Mesenchymal stem cell (in vitro differentiated cells and primary cell): ENCODE data around the gene ELMO1.
A peak's percentile ranks its signal among the peaks of the same experiment; 100 is the strongest.

Source experiments
- DNase-seq: peaks from one replicate; pipeline ENCODE4 v3.0.0-alpha.2; 2013
- H2AFZ ChIP-seq: one replicate; pipeline ENCODE4 v1.6.1; 2013; ENCODE audit warnings: low read depth, mild to moderate bottlenecking, control low read depth, inconsistent platforms, low read length, moderate library complexity
- H2AK5ac ChIP-seq: 2 replicates; pipeline ENCODE4 v1.6.1; 2013; ENCODE audit warnings: low read length, moderate library complexity, mild to moderate bottlenecking, inconsistent platforms; ENCODE audit not compliant: severe bottlenecking
- H2BK120ac ChIP-seq: one replicate; pipeline ENCODE4 v1.6.1; 2013; ENCODE audit warnings: low read depth, mild to moderate bottlenecking, inconsistent platforms, low read length, moderate library complexity
- H2BK12ac ChIP-seq, 2 experiments: one replicate each; pipeline ENCODE4 v1.6.1; 2013; ENCODE audit warnings: inconsistent platforms in 2 of 2, low read length in 2 of 2, mild to moderate bottlenecking in 2 of 2, moderate library complexity in 2 of 2, control low read depth in 1 of 2
- H2BK15ac ChIP-seq: one replicate; pipeline ENCODE4 v1.6.1; 2013; ENCODE audit warnings: mild to moderate bottlenecking, low read depth, inconsistent platforms; ENCODE audit not compliant: poor library complexity, severe bottlenecking
- H2BK5ac ChIP-seq: 2 replicates; pipeline ENCODE4 v1.6.1; 2013; ENCODE audit warnings: low read depth, mild to moderate bottlenecking, low read length, control low read depth, inconsistent platforms; ENCODE audit not compliant: poor library complexity, severe bottlenecking
- H3K14ac ChIP-seq, 2 experiments: one replicate each; pipeline ENCODE4 v1.6.1; 2013; ENCODE audit warnings: inconsistent platforms in 2 of 2, low read length in 2 of 2, control low read depth in 1 of 2, mild to moderate bottlenecking in 1 of 2, moderate library complexity in 1 of 2
- H3K18ac ChIP-seq, 2 experiments: one replicate each; pipeline ENCODE4 v1.6.1; 2013; ENCODE audit warnings: inconsistent platforms in 2 of 2, low read length in 2 of 2, control low read depth in 1 of 2, low read depth in 1 of 2, mild to moderate bottlenecking in 1 of 2
- H3K23ac ChIP-seq, 2 experiments: one replicate each; pipeline ENCODE4 v1.6.1; 2013; ENCODE audit warnings: inconsistent platforms in 2 of 2, low read length in 2 of 2, mild to moderate bottlenecking in 2 of 2, moderate library complexity in 2 of 2, control low read depth in 1 of 2
- H3K27ac ChIP-seq: 2 replicates; pipeline ENCODE4 v1.5.1; 2013; ENCODE audit warnings: mild to moderate bottlenecking, moderate library complexity, low read length, control low read depth, inconsistent platforms; ENCODE audit not compliant: poor library complexity, severe bottlenecking
- H3K27me3 ChIP-seq, 2 experiments: 2 replicates each; pipeline versions ENCODE4 v1.6.1 to v1.7.0; 2013; ENCODE audit warnings: low read length in 2 of 2, mild to moderate bottlenecking in 2 of 2, moderate library complexity in 2 of 2, control low read depth in 1 of 2, inconsistent platforms in 1 of 2; ENCODE audit not compliant: control insufficient read depth in 1 of 2, insufficient read depth in 1 of 2
- H3K36me3 ChIP-seq, 2 experiments: 2 replicates each; pipeline versions ENCODE4 v1.6.1 to v1.7.0; 2013; ENCODE audit warnings: low read length in 2 of 2, control low read depth in 1 of 2, inconsistent platforms in 1 of 2, low read depth in 1 of 2, mild to moderate bottlenecking in 1 of 2; ENCODE audit not compliant: insufficient read depth in 2 of 2, control insufficient read depth in 1 of 2
- H3K4ac ChIP-seq, 2 experiments: one replicate each; pipeline ENCODE4 v1.6.1; 2013; ENCODE audit warnings: inconsistent platforms in 2 of 2, low read length in 2 of 2, mild to moderate bottlenecking in 2 of 2, moderate library complexity in 2 of 2, control low read depth in 1 of 2, low read depth in 1 of 2
- H3K4me1 ChIP-seq: 2 replicates; pipeline ENCODE4 v1.6.1; 2013; ENCODE audit warnings: low read depth, low read length, control low read depth; ENCODE audit not compliant: control insufficient read depth, insufficient read depth
- H3K4me2 ChIP-seq: 2 replicates; pipeline ENCODE4 v1.6.1; 2013; ENCODE audit warnings: low read length, mild to moderate bottlenecking, inconsistent platforms; ENCODE audit not compliant: poor library complexity, severe bottlenecking
- H3K4me3 ChIP-seq, 2 experiments: 2 replicates each; pipeline versions ENCODE4 v1.5.1 to v1.7.0; 2013; ENCODE audit warnings: low read length in 2 of 2, mild to moderate bottlenecking in 2 of 2, control low read depth in 1 of 2, low read depth in 1 of 2; ENCODE audit not compliant: insufficient read depth in 1 of 2
- H3K79me1 ChIP-seq: replicated peaks from 2 replicates; pipeline ENCODE4 v1.6.1; 2013; ENCODE audit warnings: mild to moderate bottlenecking, control low read depth, low read length, inconsistent platforms; ENCODE audit not compliant: poor library complexity, severe bottlenecking
- H3K9ac ChIP-seq: 2 replicates; pipeline ENCODE4 v1.7.0; 2013; ENCODE audit warnings: mild to moderate bottlenecking, low read length, moderate library complexity
- H3K9me3 ChIP-seq: 2 replicates; pipeline ENCODE4 v1.7.0; 2013; ENCODE audit warnings: mild to moderate bottlenecking, low read length; ENCODE audit not compliant: control insufficient read depth
- H4K8ac ChIP-seq: one replicate; pipeline ENCODE4 v1.6.1; 2013; ENCODE audit warnings: inconsistent platforms, mild to moderate bottlenecking, low read length, moderate library complexity
- H4K91ac ChIP-seq: one replicate; pipeline ENCODE4 v1.6.1; 2013; ENCODE audit warnings: mild to moderate bottlenecking, low read length, inconsistent platforms
- WGBS: methylation state at CpG from one replicate; pipeline ENCODE4 v1.1.7; 2013; ENCODE audit warnings: mixed read lengths; 5-methylcytosine and 5-hydroxymethylcytosine counted together

The ELMO1 gene

GRCh38 chr7:37109843-37110242 is 338.8 kb downstream of the ELMO1 start:
- H3K4me3 ChIP-seq, result no peak overlapping the region
- peak; percentile 63 for DNase-seq
- no peak overlapping the region for H2BK15ac ChIP-seq
- no peaks in the 10 kb centered on the region for H3K79me1 ChIP-seq
- no peak overlapping the region for H2AFZ ChIP-seq
- H3K9me3 ChIP-seq, result no peaks in the 10 kb centered on the region
- H3K4me1 ChIP-seq, result no peaks in the 10 kb centered on the region
- H2BK5ac ChIP-seq, result no peak overlapping the region
- WGBS, result 63% methylated on average over 5 of the region's 5 CpGs
- H2BK120ac ChIP-seq, result peak overlapping the region; percentile 9
- no peak overlapping the region for H2BK12ac ChIP-seq
- no peak overlapping the region for H3K18ac ChIP-seq
- no peaks in the 10 kb centered on the region for H3K36me3 ChIP-seq
- no peak overlapping the region for H4K91ac ChIP-seq
- no peak overlapping the region for H3K27ac ChIP-seq
- H4K8ac ChIP-seq, result no peak overlapping the region
- no peak overlapping the region for H3K14ac ChIP-seq
- H3K4ac ChIP-seq, result no peak overlapping the region
- H3K4me2 ChIP-seq, result no peak overlapping the region
- no peak overlapping the region for H3K9ac ChIP-seq
- H3K23ac ChIP-seq, result no peak overlapping the region
- H2AK5ac ChIP-seq, result no peak overlapping the region
- no peaks in the 10 kb centered on the region for H3K27me3 ChIP-seq

DNA sequence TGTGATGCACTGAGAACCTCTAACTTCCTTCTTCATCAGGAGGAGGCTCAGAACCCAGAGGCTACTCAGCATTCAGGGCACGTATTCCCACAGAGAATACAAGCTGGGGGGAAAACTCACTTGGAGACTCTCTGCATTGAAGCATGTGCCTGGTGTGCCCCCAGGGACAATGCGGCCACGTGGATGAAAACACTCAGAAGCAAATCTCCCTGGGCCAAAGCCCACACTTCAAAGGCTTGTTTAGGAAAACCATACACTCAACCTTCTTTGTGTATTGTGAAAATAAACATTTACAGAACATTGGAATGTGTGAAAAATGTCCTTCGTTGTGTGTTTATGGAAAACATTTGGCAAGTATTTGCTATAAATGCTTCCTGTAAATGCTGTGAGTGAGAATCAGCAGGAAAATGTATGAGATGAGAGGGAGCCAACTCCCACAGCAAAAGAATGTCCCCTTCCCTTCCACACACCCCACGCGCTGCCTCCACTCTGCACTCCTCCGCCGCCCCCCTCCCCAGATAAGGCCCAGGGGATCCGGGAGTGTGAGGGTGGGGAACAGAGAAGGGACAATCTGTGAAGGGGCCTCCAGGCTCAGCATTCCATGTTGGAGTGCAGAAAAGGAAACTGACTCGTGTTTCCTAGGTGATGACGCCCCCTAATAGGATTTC is 339.5 kb downstream of the ELMO1 start:
- no peak overlapping the region for H3K4me3 ChIP-seq
- H3K79me1 ChIP-seq, result no peaks in the 10 kb centered on the region
- 33% methylated on average over 8 of the region's 11 CpGs for WGBS

DNA sequence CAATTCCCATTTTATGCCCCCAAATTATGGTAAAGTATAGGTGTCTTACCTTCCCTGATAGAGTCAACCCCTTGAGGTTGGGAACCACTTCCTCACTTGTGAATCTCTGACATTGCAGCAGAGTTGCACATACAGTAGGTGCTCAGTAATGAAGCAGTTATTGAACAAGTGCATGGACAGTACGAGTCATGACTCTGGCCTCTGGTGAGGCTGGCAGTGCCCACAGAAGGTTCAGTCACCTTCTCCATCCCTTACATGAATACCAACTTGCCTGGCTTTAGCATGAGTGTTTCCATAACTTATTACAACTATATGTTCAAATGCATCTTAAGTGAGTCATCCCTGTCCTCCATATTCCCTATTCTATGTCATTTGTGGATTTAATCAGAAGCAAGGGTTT is 340.0 kb downstream of the ELMO1 start:
- Histone ChIP-seq H2BK12ac (peak overlapping the region in 1 of 2 experiments; percentile 21), H2BK15ac (no peak overlapping the region), H3K27me3 (no peaks in the 10 kb centered on the region), H4K8ac (peak overlapping the region; percentile 16), H3K9me3 (no peaks in the 10 kb centered on the region), H3K36me3 (no peaks in the 10 kb centered on the region), H3K4me1 (no peaks in the 10 kb centered on the region), H2AK5ac (no peak overlapping the region), H3K18ac (peak overlapping the region; percentile 14 to 86), H3K4me2 (no peak overlapping the region), H3K4ac (peak overlapping the region in 1 of 2 experiments; percentile 42), H2AFZ (no peak overlapping the region), H2BK5ac (no peak overlapping the region), H3K4me3 (no peak overlapping the region), H3K14ac (no peak overlapping the region), H4K91ac (peak overlapping the region; percentile 70), H2BK120ac (no peak overlapping the region), H3K79me1 (no peaks in the 10 kb centered on the region), H3K9ac (no peak overlapping the region), H3K23ac (no peak overlapping the region), H3K27ac (no peak overlapping the region)
- DNase-seq, result no peak
- WGBS, result 95% methylated on average over 1 of the region's 1 CpG

More for the DNA sequence above, 339.5 kb downstream of the ELMO1 start:
- H3K18ac ChIP-seq, result peak overlapping the region in 1 of 2 experiments; percentile 31
- no peaks in the 10 kb centered on the region for H3K4me1 ChIP-seq
- no peak overlapping the region for H3K4me2 ChIP-seq
- H4K8ac ChIP-seq, result no peak overlapping the region
- H3K27ac ChIP-seq, result no peak overlapping the region
- peak overlapping the region; percentile 3 to 9 for H3K4ac ChIP-seq
- H3K14ac ChIP-seq, result no peak overlapping the region
- H4K91ac ChIP-seq, result peak overlapping the region; percentile 60
- no peak overlapping the region for H2AFZ ChIP-seq
- no peak overlapping the region for H3K9ac ChIP-seq
- DNase-seq, result peak; percentile 59
- no peak overlapping the region for H2BK15ac ChIP-seq
- no peak overlapping the region for H2AK5ac ChIP-seq
- H2BK12ac ChIP-seq, result no peak overlapping the region
- no peak overlapping the region for H3K23ac ChIP-seq
- H3K27me3 ChIP-seq, result no peaks in the 10 kb centered on the region
- peak overlapping the region; percentile 9 for H2BK120ac ChIP-seq
- no peak overlapping the region for H2BK5ac ChIP-seq
- H3K36me3 ChIP-seq, result no peaks in the 10 kb centered on the region
- no peaks in the 10 kb centered on the region for H3K9me3 ChIP-seq

DNA sequence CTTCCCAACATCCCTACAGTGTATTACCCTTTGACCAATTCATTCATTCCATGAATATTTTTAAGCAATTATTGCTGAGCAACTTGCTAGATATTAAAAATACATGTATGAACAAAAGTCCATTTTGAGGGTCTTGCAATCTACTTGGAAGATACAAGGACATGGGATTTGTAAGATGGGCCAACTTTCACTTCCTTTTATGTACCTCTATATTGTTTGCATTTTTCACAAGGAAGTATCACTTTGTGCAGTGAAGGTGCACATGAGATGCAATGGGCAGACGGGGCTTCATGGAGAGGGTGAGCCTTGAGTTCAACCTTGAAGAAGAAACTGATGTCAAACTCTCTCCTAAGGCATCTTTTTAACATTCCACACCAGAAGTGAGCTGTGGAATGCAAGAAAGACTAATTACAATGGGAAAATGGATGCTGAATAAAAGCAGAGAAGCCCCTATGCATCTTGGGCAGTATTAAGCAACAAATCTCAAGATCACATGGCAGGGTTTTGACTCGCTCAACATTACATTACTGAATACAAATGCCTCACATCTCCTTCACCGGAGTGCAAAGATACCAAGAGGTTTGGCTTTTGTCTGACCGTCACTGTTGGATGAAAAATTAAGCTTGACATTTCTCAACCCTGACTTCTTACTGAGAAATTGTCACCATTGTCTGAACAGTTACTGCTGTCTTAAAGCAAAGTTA is 341.5 kb downstream of the ELMO1 start:
- no peak overlapping the region for H4K8ac ChIP-seq
- no peak overlapping the region for H2BK12ac ChIP-seq
- H2BK120ac ChIP-seq, result no peak overlapping the region
- H3K18ac ChIP-seq, result no peak overlapping the region
- H3K36me3 ChIP-seq, result no peaks in the 10 kb centered on the region
- no peak overlapping the region for H2BK5ac ChIP-seq
- H3K14ac ChIP-seq, result no peak overlapping the region
- H3K9me3 ChIP-seq, result no peaks in the 10 kb centered on the region
- no peak overlapping the region for H3K4me3 ChIP-seq
- H3K27me3 ChIP-seq, result no peaks in the 10 kb centered on the region
- no peak overlapping the region for H4K91ac ChIP-seq
- H2AFZ ChIP-seq, result no peak overlapping the region
- H3K27ac ChIP-seq, result no peak overlapping the region
- H2AK5ac ChIP-seq, result no peak overlapping the region
- H3K9ac ChIP-seq, result no peak overlapping the region
- no peak overlapping the region for H3K23ac ChIP-seq
- H3K79me1 ChIP-seq, result no peaks in the 10 kb centered on the region
- 96% methylated on average over 4 of the region's 4 CpGs for WGBS
- no peak overlapping the region for H2BK15ac ChIP-seq
- no peak overlapping the region for H3K4ac ChIP-seq
- H3K4me1 ChIP-seq, result no peaks in the 10 kb centered on the region
- no peak overlapping the region for H3K4me2 ChIP-seq
- no peak for DNase-seq
